SIG-M5 treated with dmso at 0.1 percent for 504 hours (cell line): ENCODE results near the gene SPAG17.

Experiments
- DNase-seq: peaks from one replicate; lab custom pipeline; 2025; ENCODE audit not compliant: unreplicated experiment; lab: John Stamatoyannopoulos, UW

The SPAG17 gene

GRCh38 chr1:118169016-118169415, 16.0 kb downstream of the SPAG17 start:
- DNase-seq = no peak

- DNase-seq = no peak
Measured at GRCh38 chr1:118160806-118161205, 24.2 kb downstream of the SPAG17 start.

GRCh38 chr1:118159569-118159968, 25.5 kb downstream of the SPAG17 start:
- no peak for DNase-seq

GRCh38 chr1:118158924-118159323, 26.1 kb downstream of the SPAG17 start:
- DNase-seq = no peak

- DNase-seq = no peak
Measured at GRCh38 chr1:118157506-118157905, 27.5 kb downstream of the SPAG17 start.

GRCh38 chr1:118155106-118155505, 29.9 kb downstream of the SPAG17 start:
- no peak for DNase-seq

- DNase-seq = peak; percentile 3
Measured at GRCh38 chr1:118154220-118154619, 30.8 kb downstream of the SPAG17 start.

- DNase-seq = peak; percentile 14
Measured at GRCh38 chr1:118151312-118151937, 33.6 kb downstream of the SPAG17 start.

- no peak for DNase-seq
Measured at GRCh38 chr1:118149799-118150198, 35.2 kb downstream of the SPAG17 start.

GRCh38 chr1:118148034-118148433, 37.0 kb downstream of the SPAG17 start:
- no peak for DNase-seq

GRCh38 chr1:118147522-118147921, 37.5 kb downstream of the SPAG17 start:
- peak; percentile 7 for DNase-seq

- no peak for DNase-seq
Measured at GRCh38 chr1:118145721-118146120, 39.3 kb downstream of the SPAG17 start.

GRCh38 chr1:118144684-118145083, 40.3 kb downstream of the SPAG17 start:
- no peak for DNase-seq

- no peak for DNase-seq
Measured at GRCh38 chr1:118143831-118144230, 41.2 kb downstream of the SPAG17 start.

GRCh38 chr1:118143121-118143520, 41.9 kb downstream of the SPAG17 start:
- no peak for DNase-seq

GRCh38 chr1:118142546-118142945, 42.5 kb downstream of the SPAG17 start:
- no peak for DNase-seq

- DNase-seq = no peak
Measured at GRCh38 chr1:118137900-118138299, 47.1 kb downstream of the SPAG17 start.

- DNase-seq = no peak
Measured at GRCh38 chr1:118136187-118136941, 48.7 kb downstream of the SPAG17 start.

GRCh38 chr1:118132000-118132399, 53.0 kb downstream of the SPAG17 start:
- no peak for DNase-seq

- DNase-seq = no peak
Measured at GRCh38 chr1:118128761-118129160, 56.3 kb downstream of the SPAG17 start.

- no peak for DNase-seq
Measured at GRCh38 chr1:118124064-118124463, 61.0 kb downstream of the SPAG17 start.

- no peak for DNase-seq
Measured at GRCh38 chr1:118123116-118123839, 61.8 kb downstream of the SPAG17 start.
